ENCODE results near the gene ODR4.
"Not testable (repeated sequence)": the region's sequence is repeated elsewhere in the genome, so short reads cannot be mapped to it uniquely, and the experiment has no call there.

Gene ODR4

GRCh38 chr1:186421446-186421845 is 45.8 kb downstream of the ODR4 start:
- no peak for DNase-seq (ENCODE audit: low read depth in 2 of 2)

- DNase-seq (ENCODE audit: low read depth in 2 of 2), result no peak
Measured at GRCh38 chr1:186424539-186424938, 48.9 kb downstream of the ODR4 start.

GRCh38 chr1:186426118-186426517 is 50.5 kb downstream of the ODR4 start:
- DNase-seq (ENCODE audit: low read depth in 2 of 2), result no peak

- no peak for DNase-seq (ENCODE audit: low read depth in 2 of 2)
Measured at GRCh38 chr1:186429017-186429416, 53.4 kb downstream of the ODR4 start.

GRCh38 chr1:186435336-186435735 is 59.7 kb downstream of the ODR4 start:
- DNase-seq (ENCODE audit: low read depth in 2 of 2), result no peak

GRCh38 chr1:186438567-186438966 is 62.9 kb downstream of the ODR4 start:
- no peak for DNase-seq (ENCODE audit: low read depth in 2 of 2)

GRCh38 chr1:186440584-186440983 is 64.9 kb downstream of the ODR4 start:
- no peak for DNase-seq (ENCODE audit: low read depth in 2 of 2)

GRCh38 chr1:186442651-186443375 is 67.2 kb downstream of the ODR4 start:
- no peak for DNase-seq (ENCODE audit: low read depth in 2 of 2)

- DNase-seq (ENCODE audit: low read depth in 2 of 2), result no peak
Measured at GRCh38 chr1:186443638-186444037, 68.0 kb downstream of the ODR4 start.

GRCh38 chr1:186446152-186446551 is 70.5 kb downstream of the ODR4 start:
- no peak for DNase-seq (ENCODE audit: low read depth in 2 of 2)

GRCh38 chr1:186454981-186455380 is 79.3 kb downstream of the ODR4 start:
- no peak for DNase-seq (ENCODE audit: low read depth in 2 of 2)

GRCh38 chr1:186456729-186457255 is 81.2 kb downstream of the ODR4 start:
- DNase-seq (ENCODE audit: low read depth in 2 of 2), result no peak

GRCh38 chr1:186459161-186459560 is 83.5 kb downstream of the ODR4 start:
- DNase-seq (ENCODE audit: low read depth in 2 of 2), result not testable (repeated sequence)

- no peak for DNase-seq (ENCODE audit: low read depth in 2 of 2)
Measured at GRCh38 chr1:186461014-186461413, 85.4 kb downstream of the ODR4 start, which contains the start of gene PDC. Gene PDC, minus strand, starts transcription at chr1:186461114. Its CDS starts 11,655 bp downstream, at chr1:186449459.

- no peak for DNase-seq (ENCODE audit: low read depth in 2 of 2)
Measured at GRCh38 chr1:186463511-186463910, 87.9 kb downstream of the ODR4 start.

GRCh38 chr1:186463926-186464325 is 88.3 kb downstream of the ODR4 start:
- DNase-seq (ENCODE audit: low read depth in 2 of 2), result no peak

GRCh38 chr1:186465491-186465890 is 89.9 kb downstream of the ODR4 start:
- not testable (repeated sequence) for DNase-seq (ENCODE audit: low read depth in 2 of 2)

GRCh38 chr1:186465946-186466345 is 90.3 kb downstream of the ODR4 start:
- DNase-seq (ENCODE audit: low read depth in 2 of 2), result no peak

All from stimulated activated CD4-positive, alpha-beta T cell treated with anti-CD3 and anti-CD28 coated beads, Interleukin-1b, Interleukin-23, amount 100 ng/mL, for 4 hours (primary cell).